Nephron progenitor cell (in vitro differentiated cells): Measurements from ENCODE around the gene CREB3L2.

Experiments used
- DNase-seq: peaks from one replicate; pipeline ENCODE4 v3.0.0; 2021
- H3K27ac Mint-ChIP-seq: 2 replicates; pipeline ENCODE4 v1.8.0; 2021; ENCODE audit warnings: mild to moderate bottlenecking, moderate library complexity, mixed read lengths
- H3K27me3 Mint-ChIP-seq: 2 replicates; pipeline ENCODE4 v1.8.0; 2021; ENCODE audit warnings: mild to moderate bottlenecking, low read depth, mixed read lengths; ENCODE audit not compliant: poor library complexity
- H3K36me3 Mint-ChIP-seq: 2 replicates; pipeline ENCODE4 v1.8.0; 2021; ENCODE audit warnings: low read depth, mixed read lengths
- H3K4me1 Mint-ChIP-seq: 2 replicates; pipeline ENCODE4 v1.8.0; 2021; ENCODE audit warnings: mixed read lengths
- H3K4me3 Mint-ChIP-seq: 2 replicates; pipeline ENCODE4 v1.8.0; 2021; ENCODE audit warnings: mild to moderate bottlenecking, moderate library complexity, mixed read lengths
- H3K9me3 Mint-ChIP-seq: 2 replicates; pipeline ENCODE4 v1.8.0; 2021; ENCODE audit warnings: mild to moderate bottlenecking, moderate library complexity, mixed read lengths
- TF ChIP-seq, protein P1 (sequence below): fragments of 200-600 bp; sonication (generic); IDR thresholded peaks from 2 replicates; pipeline ENCODE4 v1.5.0; 2021; ENCODE audit warnings: antibody characterized with exemption

The CREB3L2 gene

DNA sequence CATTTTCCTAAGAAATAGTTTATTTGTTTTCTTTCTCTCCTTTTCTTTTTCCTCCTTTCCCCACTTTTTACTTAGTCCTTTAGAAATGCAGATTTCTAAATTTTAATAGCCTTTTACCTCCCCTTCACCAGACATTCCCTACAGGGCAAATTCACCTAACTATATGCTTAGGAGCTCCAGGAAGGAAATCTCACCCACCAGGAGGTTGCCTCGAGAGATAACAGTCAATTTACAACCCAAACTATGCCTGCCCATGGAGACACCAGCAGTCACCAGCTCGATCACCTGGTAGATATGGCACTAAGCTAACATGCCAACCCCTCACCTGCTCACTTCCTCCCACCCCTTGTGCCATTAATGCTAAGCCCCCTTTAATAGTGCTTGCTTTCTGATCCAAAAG, 25.2 kb upstream of the CREB3L2 start:
- H3K9me3 Mint-ChIP-seq = peaks cover 39% of the 10 kb centered on the region
- no peaks in the 10 kb centered on the region for H3K36me3 Mint-ChIP-seq
- no peaks in the 10 kb centered on the region for H3K4me1 Mint-ChIP-seq
- H3K27me3 Mint-ChIP-seq = peaks cover 3% of the 10 kb centered on the region
- H3K4me3 Mint-ChIP-seq = no peak overlapping the region
- H3K27ac Mint-ChIP-seq = no peak overlapping the region
- TF ChIP-seq, protein P1, sequence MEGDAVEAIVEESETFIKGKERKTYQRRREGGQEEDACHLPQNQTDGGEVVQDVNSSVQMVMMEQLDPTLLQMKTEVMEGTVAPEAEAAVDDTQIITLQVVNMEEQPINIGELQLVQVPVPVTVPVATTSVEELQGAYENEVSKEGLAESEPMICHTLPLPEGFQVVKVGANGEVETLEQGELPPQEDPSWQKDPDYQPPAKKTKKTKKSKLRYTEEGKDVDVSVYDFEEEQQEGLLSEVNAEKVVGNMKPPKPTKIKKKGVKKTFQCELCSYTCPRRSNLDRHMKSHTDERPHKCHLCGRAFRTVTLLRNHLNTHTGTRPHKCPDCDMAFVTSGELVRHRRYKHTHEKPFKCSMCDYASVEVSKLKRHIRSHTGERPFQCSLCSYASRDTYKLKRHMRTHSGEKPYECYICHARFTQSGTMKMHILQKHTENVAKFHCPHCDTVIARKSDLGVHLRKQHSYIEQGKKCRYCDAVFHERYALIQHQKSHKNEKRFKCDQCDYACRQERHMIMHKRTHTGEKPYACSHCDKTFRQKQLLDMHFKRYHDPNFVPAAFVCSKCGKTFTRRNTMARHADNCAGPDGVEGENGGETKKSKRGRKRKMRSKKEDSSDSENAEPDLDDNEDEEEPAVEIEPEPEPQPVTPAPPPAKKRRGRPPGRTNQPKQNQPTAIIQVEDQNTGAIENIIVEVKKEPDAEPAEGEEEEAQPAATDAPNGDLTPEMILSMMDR = no peak
- no peak for DNase-seq

DNA sequence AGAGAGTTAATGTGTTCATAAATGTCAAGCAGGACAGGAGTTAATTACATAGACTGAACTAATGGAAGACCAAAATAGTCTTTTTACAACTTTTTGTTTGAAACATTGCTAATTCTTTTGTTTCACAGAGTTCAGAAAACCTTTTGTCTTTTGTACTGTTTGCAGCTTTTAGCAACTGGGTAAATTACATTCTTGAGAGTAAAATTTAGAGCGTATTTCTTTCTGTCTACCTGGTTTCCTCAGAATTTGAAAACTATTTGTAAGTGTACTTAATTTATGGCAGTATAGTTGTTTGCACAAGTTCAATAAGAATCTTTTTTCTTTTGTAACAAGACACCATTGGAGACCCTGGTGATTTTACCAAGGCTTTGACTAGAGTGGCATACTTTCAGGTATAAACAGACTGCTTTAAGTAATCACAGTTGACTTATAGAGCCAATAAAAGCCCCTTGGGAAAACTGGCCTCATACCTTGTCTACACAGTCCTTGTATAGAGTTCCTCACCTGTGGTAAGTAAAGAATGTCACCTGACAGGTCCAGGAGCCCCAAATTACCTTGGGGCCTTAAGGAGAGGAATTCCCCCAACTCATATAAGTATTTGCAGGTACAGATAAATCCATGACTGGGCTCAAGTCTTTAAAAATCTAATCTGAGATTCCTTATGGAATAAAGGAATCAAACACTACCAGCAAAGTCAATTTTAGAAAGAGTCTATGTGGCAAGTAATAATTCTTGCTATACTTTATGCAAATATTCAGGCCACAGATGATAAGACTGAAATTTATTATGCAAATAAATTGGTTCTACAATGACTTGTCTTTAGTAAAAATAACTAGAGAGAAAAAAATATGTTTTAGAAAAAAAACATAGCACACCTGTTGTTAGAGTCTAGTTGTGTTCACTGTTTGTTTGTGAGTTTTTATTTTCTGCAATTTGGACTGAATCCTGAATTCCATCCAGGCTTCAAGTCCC, 23.6 kb upstream of the CREB3L2 start:
- H3K36me3 Mint-ChIP-seq = no peaks in the 10 kb centered on the region
- no peak overlapping the region for H3K27ac Mint-ChIP-seq
- DNase-seq = no peak
- no peak overlapping the region for H3K4me3 Mint-ChIP-seq
- no peaks in the 10 kb centered on the region for H3K4me1 Mint-ChIP-seq
- H3K27me3 Mint-ChIP-seq = peaks cover 5% of the 10 kb centered on the region
- TF ChIP-seq, protein P1 = no peak
- H3K9me3 Mint-ChIP-seq = peaks cover 40% of the 10 kb centered on the region

DNA sequence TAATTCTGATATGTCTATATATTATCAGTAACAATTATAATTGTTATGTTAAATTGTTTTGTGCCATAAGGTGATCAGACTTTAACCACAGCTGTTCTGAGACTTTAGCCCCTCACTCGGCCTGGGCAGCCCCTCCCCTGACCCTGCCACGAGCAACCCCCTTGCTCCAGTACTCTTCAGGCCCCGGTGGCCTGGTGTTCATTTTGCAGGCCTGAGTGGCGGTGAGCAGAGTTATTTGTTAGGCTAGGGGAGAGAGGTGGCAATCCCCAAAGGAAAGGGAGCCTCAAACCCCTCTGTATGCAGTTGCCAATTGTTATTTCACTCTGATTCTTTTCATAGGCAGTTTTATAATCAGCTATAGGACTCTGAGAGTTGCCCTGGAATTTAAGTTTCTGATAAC, 22.9 kb upstream of the CREB3L2 start:
- H3K9me3 Mint-ChIP-seq = peaks cover 40% of the 10 kb centered on the region

DNA sequence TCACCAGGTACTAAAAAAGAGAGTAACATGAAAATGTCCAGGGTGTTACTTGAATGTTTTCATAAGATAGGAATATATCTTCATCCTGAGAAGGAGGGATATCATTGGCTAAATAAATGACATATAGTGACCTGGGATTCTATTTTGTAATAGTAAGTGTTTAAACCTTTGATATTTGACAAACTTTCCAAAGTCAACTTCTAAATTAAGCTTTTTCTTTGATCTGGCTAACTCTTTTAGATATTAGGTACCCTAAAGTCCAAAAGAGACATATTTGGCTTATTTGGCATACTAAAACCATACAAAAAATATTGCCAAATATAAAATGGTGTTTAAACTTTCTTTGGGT, 22.4 kb upstream of the CREB3L2 start:
- Mint-ChIP-seq H3K27ac (no peak overlapping the region), H3K4me1 (no peaks in the 10 kb centered on the region), H3K27me3 (peaks cover 5% of the 10 kb centered on the region), H3K9me3 (peaks cover 40% of the 10 kb centered on the region), H3K4me3 (no peak overlapping the region), H3K36me3 (no peaks in the 10 kb centered on the region)
- TF ChIP-seq, protein P1 = no peak
- DNase-seq = no peak

More for the DNA sequence above, 22.9 kb upstream of the CREB3L2 start:
- H3K27me3 Mint-ChIP-seq = peaks cover 5% of the 10 kb centered on the region
- no peak overlapping the region for H3K4me3 Mint-ChIP-seq
- no peaks in the 10 kb centered on the region for H3K36me3 Mint-ChIP-seq
- DNase-seq = no peak
- H3K4me1 Mint-ChIP-seq = no peaks in the 10 kb centered on the region
- no peak overlapping the region for H3K27ac Mint-ChIP-seq
- TF ChIP-seq, protein P1 = no peak

DNA sequence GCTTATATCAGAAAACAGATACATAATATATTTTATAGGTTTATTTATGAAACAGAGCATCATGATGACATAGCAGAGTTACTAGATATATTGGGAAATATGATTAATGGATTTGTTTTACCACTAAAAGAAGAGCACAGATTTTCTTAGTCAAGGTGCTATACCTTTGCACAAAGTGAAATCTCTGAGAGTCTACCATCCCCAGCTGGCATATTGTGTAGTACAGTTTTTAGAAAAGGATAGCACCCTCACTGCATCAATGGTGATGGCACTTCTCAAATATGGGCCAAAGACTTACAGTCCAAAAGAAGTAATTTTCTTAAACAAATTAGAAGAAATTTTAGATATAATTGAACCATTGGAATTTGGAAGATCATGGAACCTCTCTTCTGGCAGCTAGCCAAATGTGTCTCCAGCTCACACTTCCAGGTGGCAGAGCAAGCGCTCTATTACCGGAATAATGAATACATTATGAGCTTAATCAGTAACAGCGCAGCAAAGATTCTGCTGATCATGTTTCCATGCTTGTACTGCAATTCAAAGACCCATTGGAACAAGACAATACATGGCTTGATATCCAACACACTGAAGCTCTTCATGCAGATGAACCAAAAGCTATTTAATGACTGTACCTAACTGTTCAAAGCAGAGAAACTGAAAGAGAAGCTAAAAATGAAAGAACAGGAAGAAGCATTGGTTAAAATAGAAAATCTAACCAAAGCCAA, 21.9 kb upstream of the CREB3L2 start:
- no peak for DNase-seq
- TF ChIP-seq, protein P1 = no peak
- Mint-ChIP-seq H3K27ac (no peak overlapping the region), H3K9me3 (peaks cover 40% of the 10 kb centered on the region), H3K27me3 (peaks cover 5% of the 10 kb centered on the region), H3K36me3 (no peaks in the 10 kb centered on the region), H3K4me3 (no peak overlapping the region), H3K4me1 (no peaks in the 10 kb centered on the region)
